GM19193 (cell line): ENCODE measurements around the gene RFC4.

Source experiments
- POLR2A ChIP-seq: IDR thresholded peaks from 4 replicates; pipeline ENCODE4 v1.6.1; 2011; ENCODE audit not compliant: insufficient read depth, insufficient read length; ENCODE audit errors: extremely low read depth

The RFC4 gene

DNA sequence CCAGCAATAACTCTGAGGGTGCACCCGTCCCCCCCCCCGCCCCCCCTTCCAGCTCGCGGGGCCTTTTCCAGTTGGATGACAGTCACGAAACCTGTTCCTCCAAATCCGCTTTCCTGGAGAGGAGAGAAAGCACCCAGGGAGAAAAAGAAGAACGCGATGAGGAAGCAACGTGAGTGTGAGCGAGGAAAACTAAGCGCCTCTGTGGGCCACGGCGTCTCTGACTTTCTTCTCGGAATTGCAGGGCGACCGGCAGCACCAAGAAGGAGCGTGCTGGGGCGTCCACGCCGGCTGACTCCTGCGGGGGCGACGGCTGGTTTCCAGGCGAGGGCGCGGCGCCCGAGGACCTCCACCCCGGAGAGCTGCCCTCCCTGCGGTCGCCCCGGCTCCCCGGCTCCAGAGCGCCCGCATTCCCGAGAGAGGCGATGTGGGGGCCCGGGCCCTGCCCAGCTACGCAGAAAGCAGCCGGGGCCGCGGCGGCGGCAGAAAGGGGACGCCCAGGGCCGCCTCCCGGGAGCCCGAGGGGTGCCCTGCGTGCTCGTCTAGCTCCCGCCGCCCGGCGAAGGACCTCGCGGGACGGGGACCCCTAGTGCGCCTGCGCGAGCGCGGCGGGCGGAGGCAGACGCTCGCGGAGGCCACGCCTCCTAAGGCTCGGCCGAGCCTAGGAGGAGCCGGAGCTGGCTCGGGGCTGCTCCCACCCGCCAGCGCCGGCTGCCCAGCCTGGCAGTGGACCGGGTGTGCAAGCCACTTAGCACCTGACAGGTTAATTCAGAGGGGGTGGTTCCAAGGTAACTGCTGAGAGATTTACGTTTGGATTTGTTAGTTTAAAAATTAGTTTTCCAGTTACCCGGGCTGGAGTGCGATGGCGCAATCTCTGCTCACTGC, 20.9 kb upstream of the RFC4 start:
- TF ChIP-seq POLR2A, result no peak

- TF ChIP-seq POLR2A, result no peak
Measured at GRCh38 chr3:186826410-186826975, 20.2 kb upstream of the RFC4 start.

GRCh38 chr3:186825872-186826409, 19.7 kb upstream of the RFC4 start:
- TF ChIP-seq POLR2A, result no peak

DNA sequence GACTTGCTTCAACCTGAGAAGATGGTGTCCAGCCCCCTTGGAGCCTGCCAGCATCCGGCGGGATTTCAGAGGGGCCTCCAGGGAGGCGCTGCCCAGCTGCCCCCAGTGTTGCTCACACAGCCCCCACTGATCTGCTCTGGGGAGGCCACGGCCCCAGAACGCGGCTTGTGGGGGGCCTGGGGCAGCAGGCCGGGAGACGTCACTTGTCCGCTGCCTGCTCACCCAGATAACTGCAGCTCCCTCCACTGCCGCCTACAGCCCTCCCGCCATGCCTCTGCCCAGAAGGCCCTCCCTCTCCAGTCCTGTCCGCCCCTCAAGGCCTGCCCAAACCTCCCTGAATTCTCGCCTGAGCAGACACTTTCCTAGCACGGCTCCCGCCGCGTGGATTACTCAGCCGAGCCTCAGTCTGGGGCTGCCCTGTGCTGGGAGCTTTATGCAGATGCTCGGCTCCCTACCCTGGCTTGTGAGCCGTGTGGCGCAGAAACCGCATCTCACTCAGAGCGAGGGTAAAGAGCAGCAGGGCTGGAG, 19.1 kb upstream of the RFC4 start:
- no peak for TF ChIP-seq POLR2A

GRCh38 chr3:186824430-186825139, 18.3 kb upstream of the RFC4 start:
- TF ChIP-seq POLR2A, result no peak

- no peak for TF ChIP-seq POLR2A
Measured at GRCh38 chr3:186823386-186823785, 17.1 kb upstream of the RFC4 start.

GRCh38 chr3:186821429-186822387, 15.4 kb upstream of the RFC4 start:
- TF ChIP-seq POLR2A, result no peak

GRCh38 chr3:186818956-186819355, 12.7 kb upstream of the RFC4 start:
- no peak for TF ChIP-seq POLR2A

GRCh38 chr3:186818516-186818915, 12.2 kb upstream of the RFC4 start:
- TF ChIP-seq POLR2A, result no peak

DNA sequence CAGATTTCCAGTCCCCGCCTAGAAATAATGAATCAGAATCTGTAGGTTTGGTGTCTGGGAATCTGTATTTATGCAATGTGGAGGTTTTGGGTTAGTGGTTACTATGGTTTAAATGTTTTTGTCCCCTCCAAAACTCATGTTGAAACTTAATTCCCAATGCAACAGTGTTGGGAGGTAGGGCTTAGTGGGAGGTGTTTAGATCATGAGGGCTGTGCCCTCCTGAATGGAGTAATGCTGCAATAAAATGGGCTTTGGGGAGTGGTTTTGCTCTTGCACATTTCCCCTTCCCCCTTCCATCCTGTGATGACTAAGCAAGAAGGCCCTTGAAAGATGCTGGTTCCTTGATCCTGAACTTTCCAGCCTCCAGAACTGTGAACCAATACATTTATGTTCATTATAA, 9.2 kb upstream of the RFC4 start:
- TF ChIP-seq POLR2A, result no peak

DNA sequence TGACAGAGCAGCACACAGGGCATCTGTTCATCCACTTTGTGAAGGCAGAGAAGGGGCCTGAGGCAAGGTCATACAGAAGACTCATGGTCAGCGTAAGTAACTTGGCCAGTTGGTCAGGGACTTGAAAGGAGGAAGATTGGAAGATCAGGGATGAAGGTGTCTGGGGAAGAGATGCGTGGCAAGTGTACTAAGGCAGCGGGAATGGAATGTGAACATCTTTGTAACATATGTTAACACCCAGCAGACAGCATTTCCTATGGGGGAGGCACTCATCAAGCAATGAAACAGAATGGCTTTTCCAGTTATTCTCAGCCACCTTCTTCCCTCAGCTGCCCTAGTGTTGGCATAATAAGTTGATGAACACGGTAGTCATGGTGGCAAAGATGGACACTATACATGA, 7.8 kb upstream of the RFC4 start:
- no peak for TF ChIP-seq POLR2A

DNA sequence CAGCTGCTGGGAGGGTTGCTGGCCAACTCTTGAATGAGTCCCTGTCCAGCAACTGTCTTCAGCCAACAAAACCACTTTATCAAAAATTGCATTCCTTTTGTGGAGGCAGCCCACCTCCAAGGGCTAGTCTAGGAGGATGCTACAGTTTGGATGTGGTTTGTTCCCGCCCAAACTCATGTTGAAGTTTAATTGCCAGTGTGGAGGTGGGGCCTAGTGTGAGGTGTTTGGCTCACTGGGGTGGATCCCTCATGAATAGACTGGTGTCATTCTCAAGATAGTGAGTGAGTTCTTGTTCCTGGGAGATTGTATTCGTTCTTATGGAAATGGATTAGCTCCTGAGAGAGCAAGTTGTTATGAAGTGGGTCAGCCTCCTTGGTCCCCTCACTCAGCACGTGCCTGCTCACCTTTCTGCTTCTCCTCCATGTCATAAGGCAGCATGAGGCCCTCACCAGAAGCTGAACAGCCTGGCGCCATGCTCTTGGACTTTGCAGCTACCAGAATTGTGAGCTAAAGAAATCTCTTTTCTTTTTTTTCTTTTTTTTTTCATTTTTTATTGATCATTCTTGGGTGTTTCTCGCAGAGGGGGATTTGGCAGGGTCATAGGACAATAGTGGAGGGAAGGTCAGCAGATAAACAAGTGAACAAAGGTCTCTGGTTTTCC, 4.2 kb upstream of the RFC4 start:
- no peak for TF ChIP-seq POLR2A

- TF ChIP-seq POLR2A, result no peak
Measured at GRCh38 chr3:186807231-186807630, 949 bp upstream of the RFC4 start.

- TF ChIP-seq POLR2A, result no peak
Measured at GRCh38 chr3:186802701-186803100, 3.6 kb downstream of the RFC4 start.
